GM18907 (cell line): ENCODE data around the gene RAB11FIP4.
"Not testable (repeated sequence)": the region's sequence is repeated elsewhere in the genome, so short reads cannot be mapped to it uniquely, and the experiment has no call there.

ENCODE experiments used
- ATAC-seq: cut with Tn5 transposase; IDR thresholded peaks from one replicate; pipeline ENCODE4 v1.9.1; 2021; ENCODE audit warnings: mild to moderate bottlenecking, moderate library complexity; ENCODE audit not compliant: unreplicated experiment

The RAB11FIP4 gene

GRCh38 chr17:31431852-31432658, 40.6 kb downstream of the RAB11FIP4 start:
- ATAC-seq = no peak

GRCh38 chr17:31433091-31433790, 41.8 kb downstream of the RAB11FIP4 start:
- ATAC-seq = no peak

- ATAC-seq = no peak
Measured at GRCh38 chr17:31433811-31434726, 42.6 kb downstream of the RAB11FIP4 start.

GRCh38 chr17:31434727-31435050, 43.2 kb downstream of the RAB11FIP4 start:
- ATAC-seq = no peak

- no peak for ATAC-seq
Measured at GRCh38 chr17:31435581-31435980, 44.1 kb downstream of the RAB11FIP4 start.

GRCh38 chr17:31437720-31438400, 46.4 kb downstream of the RAB11FIP4 start:
- no peak for ATAC-seq

- ATAC-seq = no peak
Measured at GRCh38 chr17:31439716-31440115, 48.2 kb downstream of the RAB11FIP4 start.

GRCh38 chr17:31442276-31442675, 50.8 kb downstream of the RAB11FIP4 start:
- ATAC-seq = no peak

- not testable (repeated sequence) for ATAC-seq
Measured at GRCh38 chr17:31442856-31443255, 51.4 kb downstream of the RAB11FIP4 start.

- no peak for ATAC-seq
Measured at GRCh38 chr17:31443386-31443785, 51.9 kb downstream of the RAB11FIP4 start.

- ATAC-seq = no peak
Measured at GRCh38 chr17:31444026-31444425, 52.6 kb downstream of the RAB11FIP4 start.

GRCh38 chr17:31446195-31446967, 54.9 kb downstream of the RAB11FIP4 start:
- no peak for ATAC-seq

- ATAC-seq = no peak
Measured at GRCh38 chr17:31448467-31449077, 57.1 kb downstream of the RAB11FIP4 start.

GRCh38 chr17:31449111-31449510, 57.6 kb downstream of the RAB11FIP4 start:
- ATAC-seq = no peak

GRCh38 chr17:31449746-31450145, 58.3 kb downstream of the RAB11FIP4 start:
- no peak for ATAC-seq

- ATAC-seq = no peak
Measured at GRCh38 chr17:31452101-31452500, 60.6 kb downstream of the RAB11FIP4 start.

- ATAC-seq = no peak
Measured at GRCh38 chr17:31452561-31453110, 61.2 kb downstream of the RAB11FIP4 start.

GRCh38 chr17:31453896-31454295, 62.4 kb downstream of the RAB11FIP4 start:
- no peak for ATAC-seq

- ATAC-seq = no peak
Measured at GRCh38 chr17:31456814-31457213, 65.3 kb downstream of the RAB11FIP4 start.
